HTR-8/SVneo (cell line): ENCODE data around the gene PPP2R5B.
A peak's percentile ranks its signal among the peaks of the same experiment; 100 is the strongest.

Experiments used
- DNase-seq: peaks from one replicate; pipeline ENCODE4 v3.0.0; 2011; ENCODE audit warnings: low spot score, mixed read lengths; ENCODE audit not compliant: insufficient read length
- FAIRE-seq: peaks from 2 replicates; lab custom pipeline; 2011; peaks lifted over from hg19 to GRCh38; lab: Jason Lieb, UNC

Gene PPP2R5B

DNA sequence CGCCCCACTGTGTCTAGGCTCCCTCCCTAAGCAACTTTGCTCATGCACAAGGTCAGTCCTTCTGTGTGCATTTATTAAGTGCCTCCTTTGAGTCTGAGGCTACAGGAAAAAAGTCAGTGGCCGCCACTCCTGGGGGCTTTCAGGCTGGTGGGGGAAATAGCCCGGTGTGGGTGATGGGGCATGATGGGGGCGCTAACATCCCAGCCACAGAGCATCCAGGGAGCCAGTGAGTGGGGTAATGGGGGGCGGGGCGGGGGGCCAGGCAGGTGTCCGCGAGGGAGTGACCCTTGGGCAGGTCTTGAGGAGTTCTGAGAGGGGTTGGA is 36.1 kb upstream of the PPP2R5B start:
- DNase-seq (no peak), FAIRE-seq (no peak)

GRCh38 chr11:64888729-64889511 is 35.6 kb upstream of the PPP2R5B start:
- FAIRE-seq (no peak), DNase-seq (no peak)

- FAIRE-seq (no peak), DNase-seq (no peak)
Measured at GRCh38 chr11:64890522-64890939, 34.0 kb upstream of the PPP2R5B start.

DNA sequence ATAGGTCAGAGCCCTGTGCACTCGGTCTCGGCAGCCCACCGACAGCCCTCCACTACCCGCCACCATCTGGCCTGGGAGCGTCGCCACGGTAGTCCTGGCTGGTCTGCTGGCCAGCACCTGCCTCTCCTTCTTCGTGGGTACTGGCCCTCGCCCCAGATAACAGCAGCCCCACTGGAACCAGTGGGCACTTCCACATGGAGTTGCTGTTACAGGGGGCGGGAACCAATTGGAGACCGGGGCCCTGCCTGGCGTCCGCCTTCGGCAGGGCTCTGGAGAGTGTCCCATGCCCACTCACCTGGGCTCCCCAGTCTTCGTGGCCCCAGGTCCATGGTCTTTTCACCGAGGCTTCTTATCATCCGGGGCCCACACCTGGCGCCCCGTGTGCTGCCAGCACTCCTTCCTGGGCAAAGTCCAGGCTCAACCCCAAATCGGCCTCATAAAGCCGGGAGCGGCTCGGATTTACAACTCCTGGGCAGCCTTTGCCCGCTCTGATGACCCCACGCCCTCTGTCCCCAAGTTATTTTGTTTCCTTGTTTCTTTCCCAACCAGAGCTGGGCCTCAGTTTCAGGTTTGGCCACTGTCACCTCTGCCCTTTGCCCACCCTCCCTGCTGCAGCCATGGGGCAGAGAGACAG is 33.2 kb upstream of the PPP2R5B start:
- FAIRE-seq (no peak), DNase-seq (no peak)

- FAIRE-seq, result no peak
- DNase-seq, result no peak
Measured at GRCh38 chr11:64891880-64892279, 32.6 kb upstream of the PPP2R5B start.

- FAIRE-seq, result no peak
Measured at GRCh38 chr11:64892411-64892831, 32.1 kb upstream of the PPP2R5B start.

DNA sequence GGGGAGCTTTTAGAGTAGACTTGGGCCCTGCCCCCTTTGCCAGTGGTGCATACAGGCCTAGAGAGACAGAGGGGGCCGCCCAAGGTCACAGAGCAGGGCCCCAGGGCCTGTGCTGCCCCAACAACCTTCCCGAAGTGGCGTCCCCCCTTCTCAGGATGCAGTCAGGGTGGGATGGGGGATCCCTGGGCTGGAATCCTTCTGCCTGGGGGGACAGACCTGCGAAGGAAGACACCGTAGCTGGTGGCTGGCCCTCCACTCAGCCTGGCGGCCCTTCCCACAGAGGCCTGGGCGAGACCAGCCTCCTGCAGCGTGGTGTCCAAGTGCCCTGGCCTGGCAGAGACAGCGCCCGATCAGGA is 31.7 kb upstream of the PPP2R5B start:
- no peak for DNase-seq
- FAIRE-seq, result no peak

More at GRCh38 chr11:64892411-64892831, 32.1 kb upstream of the PPP2R5B start:
- DNase-seq, result no peak

GRCh38 chr11:64893194-64894069 is 31.1 kb upstream of the PPP2R5B start:
- FAIRE-seq, result no peak

GRCh38 chr11:64894070-64894811 is 30.2 kb upstream of the PPP2R5B start:
- FAIRE-seq (peak; percentile 88), DNase-seq (peak; percentile 79)

More at GRCh38 chr11:64893194-64894069, 31.1 kb upstream of the PPP2R5B start:
- DNase-seq, result no peak

GRCh38 chr11:64894812-64895452 is 29.6 kb upstream of the PPP2R5B start:
- no peak for FAIRE-seq
- DNase-seq, result no peak

- DNase-seq, result no peak
- FAIRE-seq, result no peak
Measured at GRCh38 chr11:64896448-64897022, 28.0 kb upstream of the PPP2R5B start.

- no peak for DNase-seq
- no peak for FAIRE-seq
Measured at GRCh38 chr11:64897381-64898075, 27.0 kb upstream of the PPP2R5B start.

DNA sequence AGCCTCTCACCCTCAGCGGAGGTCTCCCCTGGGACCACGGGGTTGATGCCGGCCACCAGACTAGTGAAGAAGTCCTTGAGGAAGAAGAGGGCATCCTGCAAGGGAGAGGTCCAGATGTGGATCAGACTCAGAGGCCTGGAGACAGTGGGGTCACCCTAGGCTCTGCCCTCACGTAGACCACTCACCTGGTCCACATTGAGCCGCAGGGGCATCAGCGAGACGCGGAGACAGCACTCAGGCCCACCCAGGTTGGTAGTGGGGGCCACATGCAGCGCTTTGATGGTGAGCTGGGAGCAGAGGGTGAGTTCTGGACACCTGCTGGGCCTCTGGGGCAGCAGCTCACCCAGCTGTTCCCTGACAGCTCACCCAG is 26.4 kb upstream of the PPP2R5B start:
- DNase-seq, result no peak
- no peak for FAIRE-seq

- FAIRE-seq (no peak), DNase-seq (no peak)
Measured at GRCh38 chr11:64898541-64898940, 25.9 kb upstream of the PPP2R5B start.

GRCh38 chr11:64900263-64900678 is 24.2 kb upstream of the PPP2R5B start:
- DNase-seq (no peak), FAIRE-seq (no peak)

DNA sequence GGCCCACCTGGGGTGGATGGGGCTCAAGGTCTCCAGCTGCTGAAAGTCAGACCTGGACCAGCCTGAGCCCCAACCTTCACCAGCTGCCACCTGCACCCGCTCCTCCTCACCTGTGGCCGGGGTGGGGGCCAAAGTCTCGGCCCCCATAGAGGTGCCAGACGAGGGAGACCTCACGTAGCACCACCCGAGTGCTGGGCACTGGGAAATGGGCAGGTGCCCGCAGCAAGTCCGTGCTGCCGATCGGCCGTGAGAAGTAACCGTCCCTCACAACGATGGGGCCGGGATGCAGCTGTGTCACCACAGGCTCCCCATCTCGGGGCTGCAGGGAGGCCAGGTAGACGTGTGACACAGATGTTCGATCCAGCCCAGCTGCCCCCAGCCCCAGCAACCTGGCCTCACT is 23.7 kb upstream of the PPP2R5B start:
- FAIRE-seq (no peak), DNase-seq (no peak)

GRCh38 chr11:64902102-64902900 is 22.2 kb upstream of the PPP2R5B start:
- DNase-seq (no peak), FAIRE-seq (no peak)

DNA sequence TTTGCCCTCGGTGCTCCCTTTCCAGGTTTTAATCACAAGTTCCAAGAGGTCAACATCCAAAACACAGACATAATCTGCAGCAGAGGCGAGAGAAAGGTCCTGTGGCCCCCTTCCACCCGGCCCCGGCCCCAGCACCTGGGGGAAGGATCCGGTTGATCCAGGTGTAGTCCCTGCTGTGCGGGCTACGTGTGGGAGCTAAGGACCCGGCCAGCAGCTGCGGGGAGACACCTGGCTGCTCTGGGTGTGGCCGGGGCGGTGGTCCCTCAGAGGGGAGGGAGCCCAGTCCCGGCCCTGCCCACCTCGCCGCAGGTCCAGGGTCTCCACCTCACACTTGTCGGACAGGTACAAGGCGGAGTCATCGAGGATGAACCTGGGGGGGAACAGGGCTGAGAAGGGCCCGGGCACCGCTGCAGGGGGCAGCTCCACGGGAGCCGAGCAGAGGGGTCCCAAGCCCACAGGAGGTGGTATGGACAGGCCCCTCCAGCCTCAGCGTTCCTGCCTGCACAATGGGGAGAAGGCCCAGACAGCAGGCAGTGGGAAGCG is 21.1 kb upstream of the PPP2R5B start:
- DNase-seq, result no peak
- no peak for FAIRE-seq
